ENCODE results near the gene LEP.
"Not testable (repeated sequence)": the region's sequence is repeated elsewhere in the genome, so short reads cannot be mapped to it uniquely, and the experiment has no call there.

LEP gene

DNA sequence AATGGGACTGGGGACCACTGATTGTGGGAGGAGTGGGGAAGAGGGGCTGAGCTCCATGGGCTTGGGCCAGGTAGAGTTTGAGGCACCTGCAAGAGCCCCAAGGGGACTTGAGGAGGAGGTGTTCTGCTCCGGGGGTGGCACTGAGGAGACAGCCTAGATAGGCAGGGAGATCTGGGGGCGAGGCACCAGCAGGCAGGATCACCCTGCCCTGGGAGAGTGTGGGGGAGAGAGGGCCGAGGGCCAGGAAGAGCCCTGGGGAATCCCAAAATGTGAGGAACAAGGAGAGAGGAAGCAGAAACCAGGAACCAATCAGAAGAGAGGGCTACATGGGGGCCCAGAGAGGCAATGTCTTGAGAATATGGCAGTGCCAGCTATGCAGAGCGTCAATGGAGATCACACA, 34.6 kb downstream of the LEP start:
- no peak for DNase-seq

DNA sequence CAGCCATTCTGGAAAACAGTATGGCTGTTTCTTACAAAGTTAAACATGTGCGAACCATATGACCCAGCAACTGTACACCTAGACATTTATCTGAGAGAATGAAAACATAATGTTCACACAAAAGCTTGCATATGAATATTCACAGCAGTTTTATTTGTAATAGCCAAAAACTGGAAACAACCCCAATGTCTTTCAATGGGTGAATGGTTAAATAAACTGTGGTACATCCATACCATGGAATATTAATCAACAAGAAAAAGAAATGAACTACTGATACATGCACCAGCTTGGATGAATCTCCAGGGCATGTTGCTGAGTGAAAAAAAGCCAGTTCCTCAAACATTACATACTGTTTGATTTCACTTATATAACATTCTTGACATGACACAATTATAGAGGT, 37.3 kb downstream of the LEP start:
- no peak for DNase-seq

DNA sequence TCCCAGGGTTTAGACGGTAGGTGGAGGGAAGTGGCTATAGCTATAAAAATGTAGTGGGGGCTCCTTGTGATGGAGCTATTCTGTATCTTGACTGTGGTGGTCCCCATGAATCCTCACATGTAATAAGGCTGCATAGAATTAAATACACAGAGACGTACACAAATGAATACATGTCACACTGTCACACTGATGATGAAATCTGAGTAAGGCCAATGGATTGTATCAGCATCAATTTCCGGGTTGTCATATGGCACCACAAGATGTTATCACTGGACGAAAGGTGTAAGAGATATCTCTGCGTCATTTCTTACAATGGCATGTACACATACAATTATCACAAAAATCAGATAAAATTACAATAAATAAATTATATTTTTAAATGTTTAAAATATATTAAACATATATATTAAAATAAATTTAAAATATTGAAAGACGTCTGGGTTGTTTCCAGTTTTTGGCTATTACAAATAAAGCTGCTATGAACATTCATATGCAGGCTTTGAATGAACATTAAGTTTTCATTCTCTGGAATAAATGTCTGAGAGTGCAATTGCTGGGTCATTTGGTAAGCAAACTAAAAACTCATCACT, 38.1 kb downstream of the LEP start:
- DNase-seq: no peak

DNA sequence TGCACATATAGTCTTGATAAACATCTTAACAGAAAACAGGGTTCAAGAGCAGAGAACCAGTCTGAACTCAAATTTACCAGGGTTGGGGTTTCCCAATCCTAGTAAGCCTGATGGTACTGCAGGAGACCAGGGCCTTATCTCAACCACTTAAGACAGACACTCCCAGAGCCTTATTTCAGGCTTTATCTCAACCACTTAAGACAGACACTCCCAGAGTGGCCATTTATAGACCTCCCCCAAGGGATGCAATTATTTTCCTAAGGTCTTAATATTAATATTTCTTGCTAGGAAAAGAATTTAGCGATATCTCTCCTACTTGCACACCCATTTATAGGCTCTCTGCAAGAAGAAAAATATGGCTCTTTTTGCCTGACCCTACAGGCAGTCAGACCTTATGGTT, 39.4 kb downstream of the LEP start:
- DNase-seq: not testable (repeated sequence)

GRCh38 chr7:128281605-128282380, 40.7 kb downstream of the LEP start:
- no peak for DNase-seq

GRCh38 chr7:128284102-128284501, 43.0 kb downstream of the LEP start:
- DNase-seq: no peak

- DNase-seq: no peak
Observed at GRCh38 chr7:128287556-128287955, 46.5 kb downstream of the LEP start.

DNA sequence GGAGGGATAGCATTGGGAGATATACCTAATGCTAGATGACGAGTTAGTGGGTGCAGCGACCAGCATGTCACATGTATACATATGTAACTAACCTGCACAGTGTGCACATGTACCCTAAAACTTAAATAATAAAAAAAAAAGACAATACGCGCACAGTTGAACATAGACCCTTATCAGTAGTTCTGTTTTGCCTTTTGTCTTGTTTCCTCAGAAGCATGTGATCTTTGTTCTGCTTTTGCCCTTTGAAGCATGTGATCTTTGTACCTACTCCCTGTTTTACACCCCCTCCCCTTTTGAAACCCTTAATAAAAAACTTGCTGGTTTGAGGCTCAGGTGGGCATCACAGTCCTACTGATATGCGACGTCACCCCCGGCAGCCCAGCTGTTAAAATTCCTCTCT, 56.9 kb downstream of the LEP start:
- not testable (repeated sequence) for DNase-seq

GRCh38 chr7:128299109-128299607, 58.1 kb downstream of the LEP start:
- DNase-seq: no peak

DNA sequence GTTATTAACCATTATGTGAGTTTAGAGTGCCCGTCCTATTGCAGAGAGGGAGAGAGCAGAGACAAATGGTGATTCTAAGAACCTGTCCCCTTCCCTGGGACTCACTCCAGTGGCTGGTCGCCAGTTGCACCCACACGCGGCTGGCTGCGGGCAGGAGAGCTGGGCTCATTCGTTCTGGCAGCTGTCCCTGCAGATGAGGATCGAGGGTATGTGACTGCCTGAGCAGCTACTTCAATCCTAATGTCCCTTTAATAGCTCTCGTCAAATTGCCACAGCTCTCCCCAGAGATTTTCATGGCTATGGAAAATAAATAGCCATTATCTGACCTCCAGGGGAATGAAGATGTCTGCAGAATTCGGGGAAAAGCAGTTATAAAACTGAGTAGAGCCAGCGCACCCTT, 61.1 kb downstream of the LEP start:
- DNase-seq: no peak

- DNase-seq: no peak
Observed at GRCh38 chr7:128303133-128303532, 62.1 kb downstream of the LEP start.

DNA sequence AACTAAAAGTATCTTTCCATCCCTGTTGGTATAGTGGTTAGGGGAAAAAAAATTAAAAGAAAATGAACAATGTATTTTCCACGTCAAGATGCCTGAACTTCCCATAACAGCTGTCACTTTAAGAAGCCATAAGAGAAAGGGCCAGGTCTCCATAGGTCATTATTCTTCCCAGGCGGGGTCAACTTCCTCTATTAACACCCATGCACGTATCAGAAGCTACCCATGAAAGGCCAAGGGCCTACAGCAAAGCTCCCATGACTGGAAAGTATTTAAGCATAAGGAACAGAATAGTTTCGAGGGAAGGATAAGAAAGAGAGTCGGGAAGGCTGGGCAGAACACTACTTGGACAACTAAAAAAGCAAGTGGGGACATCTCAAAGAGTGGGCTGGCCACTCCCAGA, 62.6 kb downstream of the LEP start:
- no peak for DNase-seq

GRCh38 chr7:128304212-128304611, 63.1 kb downstream of the LEP start:
- no peak for DNase-seq

- DNase-seq: no peak
Observed at GRCh38 chr7:128307061-128307460, 66.0 kb downstream of the LEP start.
